Measurements from ENCODE around the gene AUTS2. TPM values are rescaled to one million over a fixed set of nuclear protein-coding genes. Genes with fewer than 3 reads are reported as not detected.

AUTS2 gene
- total RNA-seq, 1 donor from 2014 or later = 26.1 TPM

- ATAC-seq (no peak), DNase-seq (ENCODE audit: low spot score) (no peak)
Observed at GRCh38 chr7:69837387-69838068, 239.3 kb downstream of the AUTS2 start.

DNA sequence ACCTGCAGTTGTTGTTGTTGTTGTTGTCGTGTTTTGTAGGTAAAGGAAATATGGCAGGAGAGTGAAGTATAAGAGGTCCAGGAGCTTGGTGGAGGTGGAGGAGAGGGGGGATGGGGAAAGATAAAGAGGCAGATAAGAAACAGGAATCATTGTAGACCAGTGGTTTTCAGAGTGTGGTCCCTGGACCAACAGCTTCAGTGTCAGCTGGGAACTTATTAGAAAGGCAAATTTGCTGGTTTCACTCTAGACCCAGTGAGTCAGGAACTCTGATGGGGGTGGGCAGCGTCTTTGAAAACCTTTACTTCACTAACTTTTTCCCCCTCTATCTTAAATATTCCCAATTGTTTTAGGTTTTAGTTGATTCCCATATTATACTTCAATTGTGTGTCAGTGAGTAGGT is 241.5 kb downstream of the AUTS2 start:
- DNase-seq (ENCODE audit: low spot score) (no peak), ATAC-seq (no peak)

- DNase-seq (ENCODE audit: low spot score) = no peak
- ATAC-seq = no peak
Observed at GRCh38 chr7:69840248-69840647, 242.0 kb downstream of the AUTS2 start.

DNA sequence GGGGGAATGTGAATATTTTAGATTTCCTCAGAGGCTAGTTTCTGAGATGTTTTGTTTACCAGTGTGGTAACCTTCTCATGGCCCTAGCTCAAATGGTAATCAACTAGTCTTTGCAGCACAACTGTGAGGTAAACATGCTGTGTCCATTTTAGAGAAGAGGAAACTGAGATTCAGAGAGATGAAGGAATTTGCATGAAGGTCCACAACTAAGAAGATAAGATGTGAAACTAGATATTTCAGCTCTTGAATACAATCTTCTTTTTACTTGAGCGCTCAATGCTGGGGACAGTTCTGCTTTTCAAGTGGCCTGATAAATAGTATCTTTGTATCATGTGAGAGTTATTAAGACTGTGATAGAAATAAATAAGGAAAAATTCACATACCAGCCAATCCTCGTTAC is 245.4 kb downstream of the AUTS2 start:
- DNase-seq (ENCODE audit: low spot score) (no peak), ATAC-seq (no peak)

- DNase-seq (ENCODE audit: low spot score) = no peak
Observed at GRCh38 chr7:69844264-69844868, 246.1 kb downstream of the AUTS2 start.

GRCh38 chr7:69845721-69846495 is 247.6 kb downstream of the AUTS2 start:
- no peak for DNase-seq (ENCODE audit: low spot score)
- no peak for ATAC-seq

More at GRCh38 chr7:69844264-69844868, 246.1 kb downstream of the AUTS2 start:
- ATAC-seq = no peak

GRCh38 chr7:69847921-69848612 is 249.8 kb downstream of the AUTS2 start:
- no peak for DNase-seq (ENCODE audit: low spot score)
- ATAC-seq = no peak

GRCh38 chr7:69849268-69849667 is 251.0 kb downstream of the AUTS2 start:
- DNase-seq (ENCODE audit: low spot score) (no peak), ATAC-seq (no peak)

DNA sequence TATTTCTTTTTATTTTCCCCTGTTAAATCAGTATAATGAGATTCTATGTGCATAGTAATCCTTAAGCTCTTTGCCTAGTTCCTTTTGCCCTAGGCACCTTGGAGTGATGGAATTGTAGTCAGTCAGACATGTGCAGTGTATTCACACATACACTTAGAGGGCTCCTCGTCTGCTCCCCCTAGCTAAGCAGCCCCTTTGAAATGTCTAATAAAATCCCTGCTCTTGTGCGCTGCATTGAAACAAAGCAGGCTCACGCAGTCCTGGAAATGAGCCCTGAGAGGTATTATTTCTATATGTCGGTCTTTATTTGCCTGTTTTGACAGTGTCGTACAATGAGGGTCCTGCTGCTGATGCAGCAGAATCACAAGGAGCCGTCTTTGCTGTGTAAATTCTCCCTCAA is 258.7 kb downstream of the AUTS2 start:
- ATAC-seq (no peak), DNase-seq (ENCODE audit: low spot score) (no peak)

DNA sequence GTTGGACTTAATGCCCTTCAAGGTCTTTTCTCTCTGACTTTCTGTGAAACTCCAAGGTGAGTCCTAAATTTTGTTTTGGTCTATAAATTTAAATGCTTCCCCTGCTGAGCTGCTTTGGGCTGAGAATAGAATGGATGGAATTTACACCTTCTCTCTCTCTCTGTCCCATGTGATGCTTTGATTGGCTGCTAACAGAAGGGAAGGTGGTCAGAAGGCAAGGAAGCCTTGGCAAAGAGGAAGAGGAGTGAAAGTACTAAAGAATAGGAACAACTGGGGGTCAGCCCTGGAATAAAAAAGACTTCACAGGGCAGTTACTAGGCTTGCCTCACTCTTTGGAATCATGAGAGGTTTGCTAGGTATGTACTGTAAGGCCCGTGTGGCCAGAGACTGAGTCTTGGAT is 260.2 kb downstream of the AUTS2 start:
- ATAC-seq = no peak

GRCh38 chr7:69859342-69859741 is 261.1 kb downstream of the AUTS2 start:
- ATAC-seq = no peak
- DNase-seq (ENCODE audit: low spot score) = no peak

More for the DNA sequence above, 260.2 kb downstream of the AUTS2 start:
- DNase-seq (ENCODE audit: low spot score) = no peak

DNA sequence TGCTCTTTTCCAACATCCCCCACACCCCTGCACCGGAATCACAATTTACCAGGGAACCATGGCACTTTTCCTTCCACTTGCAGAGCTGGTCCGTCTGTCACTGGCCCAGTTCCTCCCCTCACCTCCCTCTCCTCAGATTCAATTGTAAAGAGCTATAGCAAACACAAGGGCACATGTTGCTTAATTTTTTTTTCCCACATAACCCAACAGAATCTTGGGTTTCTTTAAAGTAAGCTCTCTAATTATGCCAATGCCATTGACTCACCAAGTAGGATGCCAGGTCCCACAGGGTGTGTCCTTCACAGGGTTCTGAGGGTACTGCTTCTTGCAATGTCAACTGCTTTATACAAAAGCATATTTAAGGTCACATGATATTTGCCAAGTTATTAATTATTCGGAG is 262.2 kb downstream of the AUTS2 start:
- ATAC-seq (no peak), DNase-seq (ENCODE audit: low spot score) (no peak)

DNA sequence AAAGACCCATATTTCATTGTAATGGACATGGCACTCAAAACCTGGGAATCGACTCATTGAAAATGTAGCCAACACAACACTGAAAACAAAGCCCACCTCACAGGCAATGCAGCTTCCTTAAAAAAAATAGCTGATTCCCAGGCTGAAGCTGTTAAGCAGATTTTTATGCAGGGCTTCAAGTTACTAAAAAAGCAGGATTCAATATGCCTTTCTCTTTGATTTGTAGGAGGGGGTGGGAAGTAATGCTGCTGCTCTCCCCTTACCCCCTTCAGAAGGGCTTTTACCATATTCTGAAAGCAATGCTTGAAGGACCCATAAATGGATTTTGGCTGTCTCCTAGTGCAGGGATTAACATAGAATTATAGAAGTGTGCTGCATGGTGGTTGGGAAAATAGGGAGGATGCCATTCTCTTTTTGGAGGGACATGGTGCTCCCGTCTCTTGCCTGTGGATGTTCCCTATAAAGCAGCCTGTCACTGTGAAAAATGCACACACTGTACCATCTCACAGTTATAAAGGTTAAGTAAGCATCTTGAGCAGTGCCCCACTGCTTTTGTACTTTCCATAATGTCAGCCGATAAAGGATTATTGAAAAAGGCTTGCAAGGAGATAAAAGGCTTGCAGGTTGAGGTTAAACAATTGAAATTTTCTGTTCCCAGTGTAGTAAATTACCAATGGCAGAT is 262.8 kb downstream of the AUTS2 start:
- ATAC-seq = no peak
- no peak for DNase-seq (ENCODE audit: low spot score)

GRCh38 chr7:69862413-69863064 is 264.3 kb downstream of the AUTS2 start:
- DNase-seq (ENCODE audit: low spot score) = no peak
- ATAC-seq = no peak

DNA sequence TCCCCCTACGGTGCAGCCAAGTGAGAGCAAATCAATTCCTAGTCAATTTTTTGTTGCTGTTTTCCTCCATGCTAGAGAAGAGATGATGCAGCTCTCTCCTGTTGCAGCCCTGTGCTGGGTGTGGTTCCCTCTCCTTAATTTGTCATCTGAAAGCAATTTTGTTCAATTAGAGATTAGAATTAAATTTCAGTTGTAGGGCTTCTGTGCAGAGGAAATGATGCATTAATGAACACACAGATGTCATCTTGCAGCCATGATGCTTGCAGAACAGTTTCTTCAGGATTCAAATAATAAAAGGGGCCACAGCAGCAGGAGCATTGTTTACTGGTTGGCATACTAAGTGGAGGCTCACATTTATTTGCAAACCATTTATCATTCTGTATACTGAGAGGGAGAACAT is 266.0 kb downstream of the AUTS2 start:
- no peak for DNase-seq (ENCODE audit: low spot score)
- ATAC-seq = no peak

DNA sequence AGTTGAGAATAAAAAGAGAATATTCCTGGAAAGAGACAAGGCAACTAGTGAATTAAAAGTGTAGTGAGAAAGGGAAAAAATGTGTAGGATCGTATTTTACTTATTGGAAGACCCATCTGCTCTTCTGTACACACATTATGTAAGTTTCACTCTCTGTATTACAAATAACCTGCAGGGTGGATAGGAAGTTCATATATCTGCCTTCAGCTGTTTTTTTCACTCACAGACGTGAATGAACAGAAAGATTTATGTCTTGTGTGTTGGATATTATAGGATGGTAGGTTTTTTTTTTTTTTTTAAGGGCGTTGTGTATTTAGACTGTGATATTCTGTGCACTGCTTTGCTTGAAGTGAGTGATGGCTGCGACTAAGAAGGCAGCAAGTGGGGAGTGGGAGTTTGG is 266.5 kb downstream of the AUTS2 start:
- DNase-seq (ENCODE audit: low spot score) = no peak
- ATAC-seq = no peak

GRCh38 chr7:69868921-69869320 is 270.6 kb downstream of the AUTS2 start:
- ATAC-seq (no peak), DNase-seq (ENCODE audit: low spot score) (no peak)

DNA sequence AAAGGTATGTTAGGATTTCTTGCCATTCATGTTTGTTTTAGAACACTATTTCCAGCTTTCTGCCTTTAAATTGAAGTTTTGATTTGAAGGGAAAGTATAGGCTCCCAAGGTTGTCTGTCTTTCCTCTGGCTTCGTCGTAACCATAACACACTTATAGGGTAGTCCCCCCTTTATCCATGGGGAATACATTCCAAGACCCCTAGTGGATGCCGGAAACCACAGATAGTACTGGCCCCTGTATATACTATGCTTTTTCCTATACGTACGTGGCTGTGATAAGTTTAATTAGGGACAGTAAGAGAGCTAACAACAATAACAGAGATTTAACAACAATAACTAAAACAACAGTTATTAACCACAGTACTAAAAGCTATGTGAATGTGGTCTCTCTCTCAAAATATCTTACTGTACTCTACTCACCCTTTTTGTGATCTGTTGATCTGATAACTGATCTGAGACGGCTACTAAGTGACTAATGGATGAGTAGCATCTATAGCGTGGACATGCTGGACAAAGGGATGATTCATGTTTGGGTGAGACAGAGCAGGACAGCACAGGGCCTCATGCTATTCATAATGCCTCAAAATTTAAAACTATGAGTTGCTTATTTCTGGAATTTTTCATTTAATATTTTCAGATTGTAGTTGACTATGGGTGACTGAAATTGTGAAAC is 273.1 kb downstream of the AUTS2 start:
- DNase-seq (ENCODE audit: low spot score) (no peak), ATAC-seq (no peak)

GRCh38 chr7:69871886-69872569 is 273.8 kb downstream of the AUTS2 start:
- DNase-seq (ENCODE audit: low spot score) (peak; percentile 45), ATAC-seq (peak; percentile 92)
